NCI-H460 (cell line): Measurements from ENCODE around the gene CYP2R1. TPM values are rescaled to one million over a fixed set of nuclear protein-coding genes. Genes with fewer than 3 reads are reported as not detected.

Source experiments
- DNase-seq: peaks from one replicate; pipeline ENCODE4 v3.0.0-alpha.2; 2016; ENCODE audit warnings: low read depth; ENCODE audit errors: extremely low read depth
- polyA plus RNA-seq: library from polyadenylated mRNA; depleted of rRNA; stranded (reverse); fragments of >200 nt; gene quantifications from 2 replicates; pipeline ENCODE4 v1.2.3, GENCODE V29; 2014; cell fraction: nucleus; rRNA removed
- total RNA-seq: library from RNA; depleted of rRNA; stranded (reverse); fragments of >200 nt; shearing (Covaris generic); gene quantifications from 2 replicates; pipeline ENCODE4 v1.2.3, GENCODE V29; 2014; rRNA removed

The CYP2R1 gene, protein sequence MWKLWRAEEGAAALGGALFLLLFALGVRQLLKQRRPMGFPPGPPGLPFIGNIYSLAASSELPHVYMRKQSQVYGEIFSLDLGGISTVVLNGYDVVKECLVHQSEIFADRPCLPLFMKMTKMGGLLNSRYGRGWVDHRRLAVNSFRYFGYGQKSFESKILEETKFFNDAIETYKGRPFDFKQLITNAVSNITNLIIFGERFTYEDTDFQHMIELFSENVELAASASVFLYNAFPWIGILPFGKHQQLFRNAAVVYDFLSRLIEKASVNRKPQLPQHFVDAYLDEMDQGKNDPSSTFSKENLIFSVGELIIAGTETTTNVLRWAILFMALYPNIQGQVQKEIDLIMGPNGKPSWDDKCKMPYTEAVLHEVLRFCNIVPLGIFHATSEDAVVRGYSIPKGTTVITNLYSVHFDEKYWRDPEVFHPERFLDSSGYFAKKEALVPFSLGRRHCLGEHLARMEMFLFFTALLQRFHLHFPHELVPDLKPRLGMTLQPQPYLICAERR
- 23.0 and 26.1 TPM in 2 replicates for total RNA-seq
- 23.6 and 24.3 TPM in 2 replicates for polyA plus RNA-seq

DNA sequence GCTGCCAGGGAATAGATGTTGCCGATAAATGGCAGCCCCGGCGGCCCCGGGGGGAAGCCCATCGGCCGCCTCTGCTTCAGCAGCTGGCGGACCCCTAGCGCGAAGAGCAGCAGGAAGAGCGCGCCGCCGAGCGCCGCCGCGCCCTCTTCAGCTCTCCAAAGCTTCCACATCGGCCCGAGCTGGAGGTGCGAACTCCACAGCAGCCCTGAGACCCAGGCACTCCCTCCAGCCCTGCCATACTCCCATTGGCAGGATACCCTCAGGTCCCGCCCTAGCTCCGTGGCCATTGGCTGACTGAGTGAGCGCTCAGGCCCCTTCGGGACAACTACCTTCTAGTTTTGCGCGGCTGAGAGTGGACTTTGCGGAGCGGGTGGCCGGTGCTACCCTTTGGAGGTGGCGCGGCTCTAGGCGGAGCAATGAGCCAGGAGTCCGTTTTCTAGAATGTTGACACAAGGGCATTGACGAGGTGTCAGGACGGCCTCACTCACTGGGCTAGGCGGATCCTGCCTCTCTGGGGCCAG is at the start of gene CYP2R1:
CYP2R1 (minus strand) TSS at position 196 of the 521 bp plus-strand sequence; CDS start at position 170, 26 bp downstream.
- DNase-seq: peak; percentile 98

DNA sequence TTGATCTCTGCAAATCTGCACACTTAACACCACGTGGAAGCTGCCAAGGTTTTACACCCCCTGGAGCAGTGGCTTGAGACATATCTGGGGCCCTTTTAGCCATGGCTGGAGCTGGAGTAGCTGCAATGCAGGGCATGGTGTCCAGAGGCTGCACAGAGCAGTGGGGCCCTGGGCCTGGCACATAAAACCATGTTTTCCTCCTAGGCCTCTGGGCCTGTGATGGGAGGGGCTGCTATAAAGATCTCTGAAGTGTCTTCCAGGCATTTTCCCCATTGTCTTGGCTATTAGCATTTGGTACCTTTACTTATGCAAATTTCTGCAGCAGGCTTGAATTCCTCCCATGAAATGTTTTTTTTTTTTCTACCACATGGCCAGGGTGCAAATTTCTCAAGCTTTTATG is 46.9 kb upstream of the CYP2R1 start:
- DNase-seq: no peak

DNA sequence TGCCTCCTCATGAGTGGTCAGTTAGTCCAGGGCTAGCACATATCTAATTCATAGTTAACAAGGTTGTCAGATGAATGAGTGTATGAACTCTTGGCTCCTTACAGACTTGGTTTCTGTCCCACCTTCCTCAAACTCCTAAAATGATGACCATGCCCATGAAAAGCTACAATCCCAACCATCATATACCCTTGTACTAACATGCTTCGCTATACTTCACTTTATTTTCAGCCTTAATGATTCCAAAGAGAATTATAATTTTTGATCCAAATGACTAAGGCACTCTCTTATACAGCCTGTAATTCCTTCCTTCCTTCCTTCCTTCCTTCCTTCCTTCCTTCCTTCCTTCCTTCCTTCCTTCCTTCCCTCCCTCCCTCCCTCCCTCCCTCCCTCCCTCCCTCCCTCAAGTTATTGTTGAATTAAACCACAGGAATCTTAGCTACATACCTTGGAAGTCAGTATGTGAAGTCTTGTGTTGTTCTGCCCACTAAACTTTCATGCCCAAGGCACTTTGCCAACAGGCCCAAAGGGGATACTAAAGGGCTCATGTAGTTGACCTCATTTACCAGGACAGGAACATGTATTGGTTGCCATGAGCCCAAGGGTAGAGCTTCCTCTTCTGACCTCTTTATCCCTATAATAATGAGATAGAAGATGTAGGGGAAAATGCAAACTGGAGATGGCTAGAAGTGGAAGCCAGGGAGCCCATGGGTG is 42.8 kb upstream of the CYP2R1 start:
- DNase-seq: no peak

DNA sequence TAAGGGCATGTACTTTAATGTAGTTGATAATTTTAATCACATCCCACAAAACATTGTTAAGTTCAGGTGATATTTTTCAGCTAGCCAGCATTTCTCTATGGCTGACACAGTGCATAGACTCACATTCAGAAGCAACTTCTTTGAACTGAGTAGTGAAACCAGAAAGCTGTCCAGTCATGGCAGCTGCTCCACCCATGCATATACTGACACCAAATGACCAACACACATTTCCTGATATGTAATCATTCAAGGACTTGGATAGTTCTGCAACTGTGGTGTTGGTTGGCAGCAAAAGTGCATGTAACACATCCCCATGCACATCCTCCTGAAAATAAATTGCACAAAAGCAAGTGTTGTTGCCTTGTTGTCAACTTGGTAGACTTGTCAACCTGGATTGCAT is 40.4 kb upstream of the CYP2R1 start:
- DNase-seq: no peak

DNA sequence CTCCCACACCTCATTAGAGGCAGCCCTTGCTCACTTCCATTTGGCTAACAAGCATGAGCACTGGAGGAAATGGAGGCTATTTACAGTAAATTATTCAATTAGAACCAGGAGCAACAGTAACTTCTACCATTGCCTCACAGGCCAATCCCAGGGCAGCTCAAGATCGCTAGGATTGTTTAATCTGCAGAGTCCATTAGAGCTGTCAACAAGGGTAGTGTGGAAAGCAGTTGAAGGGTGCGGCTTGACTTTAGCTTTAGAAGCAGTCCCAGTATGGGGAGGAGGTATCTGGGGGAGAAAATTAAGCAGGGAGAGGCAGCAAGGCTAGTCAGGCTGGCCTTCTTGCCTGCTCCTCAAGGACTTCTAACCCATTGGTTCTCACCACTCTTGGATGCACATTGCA is 38.3 kb upstream of the CYP2R1 start:
- DNase-seq: no peak

DNA sequence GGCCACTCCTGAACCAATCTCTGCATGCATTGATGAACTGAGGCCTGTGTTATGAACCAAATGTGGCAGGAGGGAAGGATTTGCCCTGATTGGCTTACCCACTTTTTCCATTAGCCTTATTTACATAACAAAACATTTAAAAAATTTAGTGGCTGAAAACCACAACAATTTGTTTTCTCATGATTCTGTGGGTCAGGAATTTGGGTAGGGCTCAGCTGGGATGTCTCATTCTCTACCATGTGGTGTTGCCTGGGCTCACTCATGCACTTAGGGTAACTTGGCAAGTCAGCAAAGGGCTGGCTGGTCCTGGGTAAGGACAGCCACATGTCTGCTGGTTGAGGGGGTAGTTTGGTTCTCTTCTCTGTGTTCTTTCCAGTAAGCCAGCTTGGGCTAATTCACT is 35.1 kb upstream of the CYP2R1 start:
- DNase-seq: no peak

DNA sequence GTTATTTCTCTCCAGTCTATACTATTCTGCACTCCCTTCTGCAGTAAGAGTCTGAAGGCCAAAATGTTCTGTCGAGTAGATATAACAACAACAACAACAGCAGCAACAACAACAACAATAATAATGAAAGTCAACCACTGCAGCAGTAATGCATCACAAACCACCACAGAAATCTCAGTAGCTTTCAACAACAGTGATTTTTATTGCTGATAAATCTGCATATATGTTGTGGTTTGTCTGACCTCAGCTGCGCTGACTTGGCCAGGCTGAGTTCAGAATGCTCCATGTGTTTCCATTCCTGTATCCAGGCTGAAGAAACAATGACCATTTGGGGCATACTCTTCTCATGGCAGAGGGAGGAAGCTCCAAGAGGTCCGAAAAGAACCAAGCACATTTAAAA is 32.3 kb upstream of the CYP2R1 start:
- DNase-seq: no peak

DNA sequence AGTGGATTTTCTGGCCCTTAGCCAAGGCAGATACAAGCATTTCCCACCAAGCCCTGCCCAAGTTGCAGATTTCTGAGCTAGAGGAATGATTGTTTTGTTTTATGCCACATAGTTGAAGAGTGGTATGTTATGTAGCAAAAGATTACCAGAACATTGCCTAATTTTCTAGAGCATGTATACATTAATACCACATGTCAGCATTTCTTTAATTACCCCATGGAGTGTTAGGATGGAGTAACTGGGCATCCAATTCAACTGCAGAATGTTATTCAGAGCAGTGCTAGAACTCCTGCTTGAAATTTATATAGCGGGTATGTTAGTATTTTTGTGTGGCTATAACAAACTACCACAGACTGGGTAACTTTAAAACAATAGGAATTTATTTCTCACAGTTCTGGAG is 24.4 kb upstream of the CYP2R1 start:
- no peak for DNase-seq

DNA sequence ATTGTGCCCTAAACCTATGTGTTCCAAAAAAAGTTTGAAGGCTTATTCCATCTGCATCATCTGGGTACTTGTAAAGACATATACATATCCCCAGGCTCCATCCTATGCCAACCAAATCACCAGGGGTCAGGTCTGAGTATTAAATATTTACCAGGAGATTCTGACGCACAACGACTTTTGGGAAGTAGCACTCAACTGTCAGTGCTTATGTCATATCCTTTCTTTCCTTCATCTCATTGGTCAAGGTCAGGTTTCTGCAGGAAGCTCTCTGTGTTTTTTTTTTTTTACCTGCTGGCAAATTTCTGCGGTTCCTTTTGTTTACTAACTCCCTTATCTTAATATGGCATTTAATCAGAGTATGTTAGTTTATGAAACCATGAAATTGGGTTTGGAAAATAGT is 22.5 kb upstream of the CYP2R1 start:
- no peak for DNase-seq

DNA sequence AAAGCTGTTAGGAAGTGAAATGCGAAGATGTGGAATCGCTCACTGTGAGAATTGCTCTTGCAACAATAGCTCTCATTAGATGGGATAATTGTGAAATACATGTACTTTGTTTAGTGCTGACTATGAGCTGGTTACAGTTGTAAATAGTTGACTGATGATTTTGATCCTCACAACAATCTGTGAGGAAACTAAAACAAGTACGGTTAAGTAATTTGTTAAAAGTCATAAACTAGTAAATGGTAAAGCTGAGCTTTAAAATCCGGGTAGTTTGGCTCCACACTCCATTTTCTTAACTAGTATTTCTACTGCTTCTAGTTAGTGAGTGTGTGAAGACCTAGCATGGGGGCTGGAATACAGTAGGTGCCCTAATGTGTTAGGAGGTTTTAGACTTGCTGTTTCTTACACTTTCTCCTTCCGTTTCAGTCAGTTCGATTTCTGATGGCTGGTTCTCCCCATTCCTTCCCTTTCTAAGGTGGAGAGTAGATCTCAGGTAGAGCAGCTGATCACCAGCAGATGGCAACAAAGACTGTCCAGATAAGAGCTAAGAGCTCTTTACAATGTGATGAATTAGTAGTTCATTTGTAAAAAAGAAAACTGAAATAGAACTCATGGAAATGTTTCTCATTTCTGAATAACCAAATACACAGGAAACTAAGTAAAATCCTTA is 16.3 kb upstream of the CYP2R1 start:
- DNase-seq: peak; percentile 51

DNA sequence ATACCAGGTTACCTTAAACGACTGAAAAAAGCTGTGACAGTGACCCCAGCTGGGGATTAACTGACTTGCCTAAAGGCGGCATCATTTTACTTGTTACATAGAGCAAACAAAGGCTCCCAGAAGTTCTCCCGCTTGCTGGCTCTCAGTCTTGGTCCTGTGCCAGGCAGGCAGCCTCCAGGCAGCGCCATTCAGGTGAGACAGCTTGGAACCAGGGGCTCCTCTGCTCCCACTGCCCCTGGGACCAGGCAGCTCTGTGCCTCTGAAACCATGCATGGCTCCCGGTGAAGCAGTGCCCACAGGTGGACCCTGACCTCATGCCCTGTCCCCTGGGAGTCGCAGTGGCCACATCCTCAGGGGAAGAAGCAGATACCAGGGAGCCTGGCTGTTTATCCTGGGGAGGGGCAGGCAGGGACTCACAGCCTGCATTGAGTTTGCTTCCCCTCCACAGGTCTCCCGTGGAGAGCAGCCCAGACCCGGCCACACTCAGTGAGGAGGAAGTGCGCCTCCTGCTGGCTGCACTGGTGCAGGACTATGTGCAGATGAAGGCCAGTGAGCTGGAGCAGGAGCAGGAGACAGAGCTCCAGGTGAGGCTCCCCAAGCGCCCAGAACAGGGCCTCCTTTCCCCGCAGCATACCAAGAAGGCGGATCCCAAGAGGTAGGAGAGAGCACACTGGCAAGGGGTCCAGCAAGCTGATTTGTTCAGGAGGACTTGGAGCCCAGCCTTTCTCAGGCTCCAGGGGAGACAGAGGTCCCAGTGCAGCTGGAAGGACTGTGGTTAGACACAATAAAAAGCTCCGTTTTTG is 15.6 kb upstream of the CYP2R1 start:
- peak; percentile 49 for DNase-seq

DNA sequence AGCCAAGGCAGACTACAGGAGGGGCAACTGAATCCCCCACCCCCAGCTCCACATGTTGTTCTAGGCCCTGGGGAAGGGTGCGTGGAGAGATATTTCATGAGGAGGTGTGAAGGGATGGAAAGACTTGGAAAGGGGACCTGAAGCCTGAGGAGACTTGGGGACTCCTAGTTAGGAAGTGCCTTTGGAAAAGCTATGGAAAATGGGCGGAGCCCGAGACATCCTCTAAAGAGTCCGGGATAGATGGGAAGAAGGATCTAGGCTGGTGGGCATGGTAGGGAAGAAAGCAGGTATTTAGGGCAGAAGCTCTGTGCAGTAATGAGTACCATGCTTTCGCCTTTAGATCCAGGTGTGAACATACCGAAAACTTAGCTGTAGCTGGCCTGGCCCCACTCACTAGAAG is 15.0 kb upstream of the CYP2R1 start:
- no peak for DNase-seq

DNA sequence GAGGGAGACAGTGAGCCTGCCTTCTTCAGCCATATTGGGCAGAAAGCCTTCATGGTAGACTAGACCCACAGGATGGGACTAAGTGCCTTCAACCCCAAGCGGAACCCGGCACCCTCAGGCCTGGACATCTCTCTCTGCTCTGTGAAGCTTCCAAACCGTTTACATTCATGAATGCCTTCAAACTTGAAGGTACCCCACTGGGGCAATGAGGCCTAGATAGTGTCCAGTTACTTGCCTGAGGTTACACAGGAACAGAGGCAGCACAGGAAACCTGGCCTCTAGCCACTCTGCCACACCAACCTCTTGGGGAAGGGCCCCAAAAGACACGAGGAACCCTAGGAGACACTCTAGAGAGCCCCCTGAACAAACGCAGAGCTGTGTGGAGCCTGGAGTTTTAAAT is 14.5 kb upstream of the CYP2R1 start:
- DNase-seq: no peak

DNA sequence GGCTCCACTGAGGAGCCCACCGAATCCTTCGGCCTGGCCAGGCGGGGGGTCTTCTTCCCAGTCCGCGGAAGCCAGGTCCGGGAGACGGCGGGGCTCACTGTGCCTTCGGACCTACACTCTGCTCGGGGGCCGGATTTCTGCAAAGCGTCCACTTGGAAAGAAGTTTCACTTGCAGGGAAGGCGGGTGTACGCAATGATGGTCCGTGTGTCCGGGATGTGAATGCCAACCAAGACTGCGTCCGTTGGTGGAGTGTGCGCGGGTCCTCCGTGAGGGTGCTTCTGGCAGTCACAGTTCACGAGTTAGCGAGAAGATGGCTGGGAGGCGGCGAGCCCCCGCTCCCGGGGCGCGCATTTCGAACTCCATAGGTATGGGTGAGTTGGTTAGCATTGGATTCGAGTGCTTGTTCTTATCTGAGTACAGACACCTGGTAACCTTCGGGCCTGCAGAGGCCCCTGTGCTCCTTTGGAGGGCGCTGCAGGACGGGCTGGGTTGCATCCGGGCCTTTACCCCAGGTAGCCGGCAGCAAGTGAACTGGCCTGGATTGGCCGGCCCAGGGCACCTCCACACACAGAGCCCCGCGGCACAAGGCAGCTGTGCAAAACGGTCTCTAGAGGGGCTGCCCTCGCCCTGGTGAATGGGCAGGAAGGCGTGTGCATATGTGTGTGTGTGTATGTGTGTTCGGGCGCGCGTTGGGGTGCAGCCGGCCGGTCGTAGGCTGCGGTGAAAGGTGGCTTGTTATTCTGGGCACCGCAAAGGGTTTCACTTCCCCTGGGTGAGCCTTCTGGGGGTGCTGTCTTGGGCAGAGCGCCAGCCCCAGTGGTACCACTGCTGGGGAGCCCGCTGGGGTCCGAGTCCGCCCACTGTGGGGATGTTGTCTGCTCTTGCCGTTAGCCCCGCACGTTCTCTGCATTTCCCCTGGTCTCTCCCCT is 13.3 kb upstream of the CYP2R1 start:
- DNase-seq: no peak

DNA sequence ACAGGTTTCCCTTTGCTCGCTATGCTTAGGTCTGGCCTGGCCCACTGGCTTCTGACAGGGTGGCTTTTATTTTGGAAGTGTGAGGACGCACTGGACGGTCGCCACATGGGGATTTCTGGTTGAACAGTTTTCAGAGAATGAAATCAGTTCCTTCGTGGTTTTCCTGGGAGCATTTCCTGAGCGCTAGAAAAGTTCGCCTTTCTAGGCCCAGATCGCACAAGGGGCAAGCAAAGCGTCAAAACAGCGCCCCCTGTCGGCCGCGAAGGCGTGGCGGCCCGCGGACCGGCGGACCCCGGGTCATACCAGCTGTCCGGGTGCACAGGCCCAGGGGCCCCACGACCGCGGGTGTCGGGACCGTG is 12.7 kb upstream of the CYP2R1 start:
- no peak for DNase-seq

DNA sequence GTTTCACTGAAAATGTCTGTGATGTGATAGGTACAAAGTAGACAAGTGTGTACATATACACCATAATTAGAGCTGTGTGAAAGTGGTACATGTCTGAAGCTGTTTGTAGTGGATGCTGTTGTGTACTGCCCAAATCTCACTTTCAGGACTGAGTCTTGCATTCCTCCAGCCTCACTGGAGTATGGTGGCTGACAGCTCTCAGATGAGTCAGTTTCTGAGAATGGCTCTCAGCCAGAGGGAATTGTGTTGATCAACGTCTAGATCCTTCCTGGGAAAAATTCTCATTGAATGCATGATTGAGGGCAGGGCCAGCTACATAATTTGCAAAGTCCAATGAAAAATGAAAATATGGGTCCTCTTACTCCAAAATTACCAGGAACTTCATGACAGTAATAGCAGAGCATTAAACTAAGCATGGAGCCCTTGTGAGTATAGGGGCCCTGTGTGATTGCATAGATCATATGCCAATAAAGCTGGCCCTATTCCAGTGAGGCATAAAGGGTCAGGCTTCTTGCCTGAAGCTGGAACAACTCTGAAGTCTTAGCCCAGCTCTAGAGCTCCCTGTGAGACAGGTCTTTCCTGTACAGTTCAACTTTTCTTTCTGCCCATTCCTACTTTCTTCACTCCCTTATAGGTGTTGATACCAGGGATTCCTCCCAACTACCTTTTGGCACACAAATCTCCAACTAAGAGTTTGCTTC is 10.8 kb upstream of the CYP2R1 start:
- no peak for DNase-seq

DNA sequence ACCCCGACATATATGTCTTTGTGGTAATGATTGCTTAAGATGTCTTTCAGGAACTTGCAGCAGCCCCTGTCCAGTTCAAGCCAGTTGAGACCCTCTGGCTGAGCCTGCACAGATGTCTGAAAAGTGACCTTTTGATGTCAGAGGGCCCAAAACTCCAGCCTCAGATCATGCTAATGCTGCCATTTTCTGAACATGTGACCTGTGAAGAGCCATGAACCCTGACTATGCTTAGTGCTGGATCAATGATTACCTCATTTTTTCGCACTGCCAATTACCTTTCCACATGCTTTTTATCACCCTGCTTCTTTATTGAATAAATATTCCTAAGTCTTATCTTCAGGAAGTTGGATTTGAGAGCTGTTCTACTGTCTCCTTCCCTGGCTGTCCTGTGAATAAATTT is 6.9 kb upstream of the CYP2R1 start:
- DNase-seq: no peak

DNA sequence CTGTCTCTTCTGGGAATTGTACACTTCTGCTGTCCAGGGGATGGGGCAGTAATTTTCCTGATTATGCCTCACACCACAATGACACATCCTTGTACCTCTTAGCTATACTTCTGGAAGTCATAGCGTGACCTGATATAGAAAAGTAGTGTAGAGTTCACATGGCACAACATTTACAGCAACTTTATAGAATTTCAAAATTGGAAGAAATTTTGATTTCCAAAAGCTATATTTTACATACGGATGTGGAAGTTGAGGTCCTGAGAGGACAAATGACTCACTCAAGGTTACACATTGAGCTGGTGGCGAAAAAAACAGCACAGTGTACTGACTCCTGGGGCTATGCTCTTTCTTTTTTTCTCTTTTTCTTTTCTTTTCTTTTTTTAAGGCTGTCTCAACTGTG is 6.3 kb upstream of the CYP2R1 start:
- no peak for DNase-seq
